Neural progenitor cell (in vitro differentiated cells): ENCODE data around the gene TGFBR3.

Experiments
- EZH2 ChIP-seq: fragments of 200-600 bp; sonication (generic); IDR thresholded peaks from 2 replicates; pipeline ENCODE4 v1.6.1; 2017; ENCODE audit warnings: antibody characterized with exemption, mild to moderate bottlenecking, moderate library complexity
- TF ChIP-seq, protein P1 (sequence below): fragments of 200-600 bp; sonication (generic); IDR thresholded peaks from 2 replicates; pipeline ENCODE4 v1.5.1; 2017; ENCODE audit warnings: antibody characterized with exemption, mild to moderate bottlenecking

- TF ChIP-seq EZH2 = no peak
- TF ChIP-seq, protein P1, sequence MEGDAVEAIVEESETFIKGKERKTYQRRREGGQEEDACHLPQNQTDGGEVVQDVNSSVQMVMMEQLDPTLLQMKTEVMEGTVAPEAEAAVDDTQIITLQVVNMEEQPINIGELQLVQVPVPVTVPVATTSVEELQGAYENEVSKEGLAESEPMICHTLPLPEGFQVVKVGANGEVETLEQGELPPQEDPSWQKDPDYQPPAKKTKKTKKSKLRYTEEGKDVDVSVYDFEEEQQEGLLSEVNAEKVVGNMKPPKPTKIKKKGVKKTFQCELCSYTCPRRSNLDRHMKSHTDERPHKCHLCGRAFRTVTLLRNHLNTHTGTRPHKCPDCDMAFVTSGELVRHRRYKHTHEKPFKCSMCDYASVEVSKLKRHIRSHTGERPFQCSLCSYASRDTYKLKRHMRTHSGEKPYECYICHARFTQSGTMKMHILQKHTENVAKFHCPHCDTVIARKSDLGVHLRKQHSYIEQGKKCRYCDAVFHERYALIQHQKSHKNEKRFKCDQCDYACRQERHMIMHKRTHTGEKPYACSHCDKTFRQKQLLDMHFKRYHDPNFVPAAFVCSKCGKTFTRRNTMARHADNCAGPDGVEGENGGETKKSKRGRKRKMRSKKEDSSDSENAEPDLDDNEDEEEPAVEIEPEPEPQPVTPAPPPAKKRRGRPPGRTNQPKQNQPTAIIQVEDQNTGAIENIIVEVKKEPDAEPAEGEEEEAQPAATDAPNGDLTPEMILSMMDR = no peak
Observed at GRCh38 chr1:91733108-91733710, 152.7 kb downstream of the TGFBR3 start.
